A549 (cell line): ENCODE measurements around the gene GLIPR2. TPM values are rescaled to one million over a fixed set of nuclear protein-coding genes. Genes with fewer than 3 reads are reported as not detected.

Experiments used
- ATAC-seq, 2 experiments: fragments of 200-7000 bp in 1 of 2; fragments of >200 bp in 1 of 2; cut with Nextera tagmentation in 1 of 2; cut with Tn5 transposase in 1 of 2; 3 replicates each; pipeline versions ENCODE4 v1.8.0 to v1.9.1; 2018 to 2020; ENCODE audit warnings: mild to moderate bottlenecking in 1 of 2, moderate library complexity in 1 of 2
- CTCF ChIA-PET: fragments of 300-600 bp; sonication (Branson Sonifier 250); formaldehyde crosslinking; extraction: SDS; loops from one replicate; lab custom pipeline; 2021; ENCODE audit warnings: antibody characterized with exemption, inconsistent platforms; lab: Yijun Ruan, JAX
- POLR2A ChIA-PET: fragments of 350-600 bp; formaldehyde crosslinking; extraction: SDS; loops from one replicate; lab custom pipeline; 2021; ENCODE audit warnings: antibody characterized with exemption, inconsistent platforms; lab: Yijun Ruan, JAX
- DNase-seq, 2 experiments: peaks; one replicate each; pipeline versions ENCODE4 v3.0.0 to v3.0.0-alpha.2; 2011 to 2016; ENCODE audit warnings: low read depth in 1 of 2, low spot score in 1 of 2
- FAIRE-seq: peaks from 2 replicates; lab custom pipeline; 2011; peaks lifted over from hg19 to GRCh38; lab: Jason Lieb, UNC
- H3K27ac ChIP-seq, 2 experiments: fragments of >200 bp; sonication (Bioruptor Twin); formaldehyde crosslinking; 3 replicates each; pipeline ENCODE4 v1.5.1; 2016 to 2017
- H3K4me1 ChIP-seq: fragments of >200 bp; sonication (Bioruptor Twin); formaldehyde crosslinking; 3 replicates; pipeline ENCODE4 v1.6.1; 2016
- H3K4me2 ChIP-seq: fragments of >200 bp; sonication (Bioruptor Twin); formaldehyde crosslinking; 3 replicates; pipeline ENCODE4 v1.6.1; 2016
- H3K4me3 ChIP-seq: fragments of >200 bp; sonication (Bioruptor Twin); formaldehyde crosslinking; 3 replicates; pipeline ENCODE4 v1.5.1; 2016
- H3K9me3 ChIP-seq: fragments of >200 bp; sonication (Bioruptor Twin); formaldehyde crosslinking; 3 replicates; pipeline ENCODE4 v1.6.1; 2016
- BHLHE40 ChIP-seq: IDR thresholded peaks from 2 replicates; pipeline ENCODE4 v1.6.1; 2012; ENCODE audit warnings: low read depth, low read length, inconsistent platforms
- CBX8 ChIP-seq: fragments of 200-600 bp; sonication (generic); IDR thresholded peaks from 2 replicates; pipeline ENCODE4 v1.6.1; 2016
- CEBPB ChIP-seq, 2 experiments: fragments of >200 bp in 1 of 2; sonication (Bioruptor Twin) in 1 of 2; formaldehyde crosslinking in 1 of 2; IDR thresholded peaks; 2 replicates each; pipeline ENCODE4 v1.6.1; 2012 to 2016
- CHD2 ChIP-seq: fragments of 150-350 bp; IDR thresholded peaks from 2 replicates; pipeline ENCODE4 v1.6.1; 2014; ENCODE audit warnings: low read length; ENCODE audit not compliant: partially characterized antibody
- FOSB ChIP-seq: fragments of 250-450 bp; sonication (Bioruptor Pico); IDR thresholded peaks from 2 replicates; pipeline ENCODE4 v1.5.0; 2020; ENCODE audit warnings: mild to moderate bottlenecking, moderate library complexity
- HDAC2 ChIP-seq: fragments of 200-600 bp; sonication (generic); IDR thresholded peaks from 2 replicates; pipeline ENCODE4 v1.6.1; 2016
- HOXA7 ChIP-seq: fragments of 250-450 bp; sonication (Bioruptor Pico); IDR thresholded peaks from 2 replicates; pipeline ENCODE4 v1.5.0; 2020; ENCODE audit warnings: mild to moderate bottlenecking, moderate library complexity
- HOXB13 ChIP-seq: fragments of 250-450 bp; sonication (Bioruptor Pico); IDR thresholded peaks from 2 replicates; pipeline ENCODE4 v1.5.0; 2020; ENCODE audit warnings: low read depth, mild to moderate bottlenecking, moderate library complexity
- KDM1A ChIP-seq: fragments of 200-600 bp; sonication (generic); IDR thresholded peaks from 2 replicates; pipeline ENCODE4 v1.6.1; 2016; ENCODE audit warnings: low read depth, mild to moderate bottlenecking
- MAZ ChIP-seq: fragments of 150-350 bp; IDR thresholded peaks from 2 replicates; pipeline ENCODE4 v1.6.1; 2014; ENCODE audit warnings: antibody characterized with exemption, low read depth, low read length, borderline replicate concordance
- MYC ChIP-seq: IDR thresholded peaks from 2 replicates; pipeline ENCODE4 v1.6.1; 2012; ENCODE audit warnings: mild to moderate bottlenecking, inconsistent platforms, low read length, improper control_type of control experiment, borderline replicate concordance
- NFE2L2 ChIP-seq: fragments of 150-350 bp; conservative IDR thresholded peaks from 2 replicates; pipeline ENCODE4 v1.6.1; 2014; ENCODE audit warnings: low read length
- NR3C1 ChIP-seq: fragments of >200 bp; sonication (Bioruptor Twin); formaldehyde crosslinking; IDR thresholded peaks from 3 replicates; pipeline ENCODE4 v1.6.1; 2017
- POLR2A ChIP-seq: IDR thresholded peaks from 2 replicates; pipeline ENCODE4 v1.6.1; 2012; ENCODE audit warnings: mild to moderate bottlenecking, low read length
- POLR2AphosphoS2 ChIP-seq: conservative IDR thresholded peaks from 2 replicates; pipeline ENCODE4 v1.6.1; 2012; ENCODE audit warnings: low read length, improper control_type of control experiment, inconsistent platforms
- RARB ChIP-seq: fragments of 250-450 bp; sonication (Bioruptor Pico); IDR thresholded peaks from 2 replicates; pipeline ENCODE4 v1.8.0; 2021; ENCODE audit warnings: mild to moderate bottlenecking, moderate library complexity
- RCOR1 ChIP-seq: fragments of 150-350 bp; IDR thresholded peaks from 2 replicates; pipeline ENCODE4 v1.6.1; 2014; ENCODE audit warnings: antibody characterized with exemption, low read length, low read depth
- RFX5 ChIP-seq: fragments of 450-650 bp; IDR thresholded peaks from 2 replicates; pipeline ENCODE4 v1.7.1; 2014; ENCODE audit warnings: antibody characterized with exemption, mild to moderate bottlenecking, moderate library complexity
- SREBF2 ChIP-seq: fragments of 450-650 bp; IDR thresholded peaks from 2 replicates; pipeline ENCODE4 v1.6.1; 2014; ENCODE audit warnings: mild to moderate bottlenecking, moderate library complexity
- TFCP2L1 ChIP-seq: fragments of 250-450 bp; sonication (Bioruptor Pico); IDR thresholded peaks from 2 replicates; pipeline ENCODE4 v1.5.0; 2021; ENCODE audit warnings: mild to moderate bottlenecking
- TP53 ChIP-seq: fragments of 250-450 bp; sonication (Bioruptor Pico); IDR thresholded peaks from 2 replicates; pipeline ENCODE4 v1.5.0; 2021; ENCODE audit warnings: mild to moderate bottlenecking, moderate library complexity
- ZC3H11A ChIP-seq: fragments of 450-650 bp; IDR thresholded peaks from 2 replicates; pipeline ENCODE4 v1.6.1; 2014; ENCODE audit warnings: antibody characterized with exemption, mild to moderate bottlenecking
- ZNF302 ChIP-seq: fragments of 250-450 bp; sonication (Bioruptor Pico); IDR thresholded peaks from 2 replicates; pipeline ENCODE4 v1.9.0; 2021; ENCODE audit warnings: inconsistent platforms, mild to moderate bottlenecking, moderate library complexity
- ZSCAN20 ChIP-seq: fragments of 250-450 bp; sonication (Bioruptor Pico); IDR thresholded peaks from 2 replicates; pipeline ENCODE4 v1.8.0; 2022; ENCODE audit warnings: mild to moderate bottlenecking, moderate library complexity
- WGBS: methylation state at CpG from one replicate; pipeline ENCODE4 v1.1.6; 2017; ENCODE audit errors: missing lambda C conversion rate; 5-methylcytosine and 5-hydroxymethylcytosine counted together
- polyA plus RNA-seq, 4 experiments: library from polyadenylated mRNA; depleted of rRNA in 3 of 4; stranded (reverse); fragments of >200 nt; fragmentation: RNase III in 1 of 4; extraction: RNeasy Plus Mini Kit Qiagen cat#74134 plus additional on column Dnase treatment in 1 of 4; gene quantifications; 2 replicates in 3 of 4; 3 replicates in 1 of 4; pipeline ENCODE4 v1.2.3, GENCODE V29; 2011 to 2017
- TF ChIP-seq, protein P1 (sequence below): fragments of 450-650 bp; IDR thresholded peaks from 2 replicates; pipeline ENCODE4 v1.6.1; 2014; ENCODE audit warnings: antibody characterized with exemption
- TF ChIP-seq, protein P2 (sequence below): IDR thresholded peaks from 2 replicates; pipeline ENCODE4 v1.6.1; 2012
- TF ChIP-seq, protein P3 (sequence below): fragments of >200 bp; sonication (Bioruptor Twin); formaldehyde crosslinking; IDR thresholded peaks from 3 replicates; pipeline ENCODE4 v1.5.1; 2016

GLIPR2 gene
- polyA plus RNA-seq, 2 of the 4 experiments (the other 2 are of a cell fraction): 9.0 to 16.0 TPM

DNA sequence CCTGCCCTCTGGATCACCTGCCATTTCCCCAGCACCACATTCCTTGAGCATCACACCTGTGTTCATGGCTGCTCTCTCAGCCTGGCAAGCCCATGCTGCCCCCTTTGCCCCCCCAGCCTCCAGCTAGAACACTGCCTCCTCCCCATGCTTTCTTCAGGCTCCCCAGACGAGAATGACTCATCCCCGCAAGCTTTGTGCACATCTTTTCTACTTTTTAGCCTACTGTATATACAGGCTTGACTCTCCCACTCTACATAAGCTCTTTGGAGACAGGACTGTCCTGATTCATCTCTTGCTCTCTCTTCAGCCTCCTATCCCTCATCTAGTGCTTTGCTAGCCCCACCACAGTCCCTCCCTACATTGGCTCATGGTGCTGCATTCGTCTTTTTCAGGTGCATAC lies 19.9 kb upstream of the GLIPR2 start:
- H3K4me1 ChIP-seq: no peaks in the 10 kb centered on the region
- ATAC-seq (no peak), DNase-seq (no peak), FAIRE-seq (no peak)
- TF ChIP-seq, protein P1, sequence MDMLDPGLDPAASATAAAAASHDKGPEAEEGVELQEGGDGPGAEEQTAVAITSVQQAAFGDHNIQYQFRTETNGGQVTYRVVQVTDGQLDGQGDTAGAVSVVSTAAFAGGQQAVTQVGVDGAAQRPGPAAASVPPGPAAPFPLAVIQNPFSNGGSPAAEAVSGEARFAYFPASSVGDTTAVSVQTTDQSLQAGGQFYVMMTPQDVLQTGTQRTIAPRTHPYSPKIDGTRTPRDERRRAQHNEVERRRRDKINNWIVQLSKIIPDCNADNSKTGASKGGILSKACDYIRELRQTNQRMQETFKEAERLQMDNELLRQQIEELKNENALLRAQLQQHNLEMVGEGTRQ: no peak
- TF ChIP-seq NR3C1 (no peak), ZNF302 (CRISPR knock-in tag) (no peak), CHD2 (no peak), CBX8 (no peak), BHLHE40 (no peak), HOXA7 (CRISPR knock-in tag) (no peak), RCOR1 (no peak)
- TF ChIP-seq, protein P2, sequence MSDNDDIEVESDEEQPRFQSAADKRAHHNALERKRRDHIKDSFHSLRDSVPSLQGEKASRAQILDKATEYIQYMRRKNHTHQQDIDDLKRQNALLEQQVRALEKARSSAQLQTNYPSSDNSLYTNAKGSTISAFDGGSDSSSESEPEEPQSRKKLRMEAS: no peak
- no peaks in the 10 kb centered on the region for H3K9me3 ChIP-seq
- no peak overlapping the region for H3K27ac ChIP-seq
- H3K4me2 ChIP-seq: no peak overlapping the region
- POLR2A ChIA-PET: no interaction called here
- WGBS: 85% methylated on average over 3 of the region's 3 CpGs
- H3K4me3 ChIP-seq: no peak overlapping the region
- CTCF ChIA-PET: interaction anchor here (1.4 to 22.4 kb wide), 6 partner anchors 8 to 162 kb away, joined by 3 to 321 read pairs (median 5); partner anchors contain the start of gene CCIN

DNA sequence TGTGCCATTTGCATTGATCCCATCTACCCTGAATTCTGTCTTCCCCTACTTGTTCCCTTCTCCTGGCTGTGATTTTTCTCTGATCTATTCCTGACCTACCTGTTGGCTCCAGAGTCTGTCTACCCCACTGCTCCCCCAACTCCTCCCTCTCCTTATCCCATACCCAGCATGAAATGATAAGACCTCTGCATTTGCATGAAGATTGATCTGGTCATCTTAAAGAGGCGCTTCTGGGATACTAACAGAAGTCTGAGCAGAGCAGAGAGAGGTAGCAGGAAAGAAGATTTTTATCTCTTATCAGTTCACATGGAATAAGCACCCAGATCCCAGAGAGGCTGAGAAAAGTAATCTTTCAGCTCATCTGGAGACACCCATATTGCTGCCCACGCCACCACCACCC lies 18.3 kb upstream of the GLIPR2 start:
- Histone ChIP-seq H3K9me3 (no peaks in the 10 kb centered on the region), H3K27ac (no peak overlapping the region), H3K4me2 (no peak overlapping the region), H3K4me1 (no peaks in the 10 kb centered on the region), H3K4me3 (no peak overlapping the region)
- ChIA-PET CTCF (interaction anchor here (1.3 to 22.4 kb wide), 4 partner anchors 8 to 94 kb away, joined by 5 to 321 read pairs (median 5); partner anchors contain the start of gene CCIN), POLR2A (no interaction called here)
- FAIRE-seq (no peak), ATAC-seq (no peak), DNase-seq (no peak)
- no peak for TF ChIP-seq NR3C1
- TF ChIP-seq FOSB: no peak
- no peak for TF ChIP-seq MYC
- 85% methylated on average over 2 of the region's 2 CpGs for WGBS

DNA sequence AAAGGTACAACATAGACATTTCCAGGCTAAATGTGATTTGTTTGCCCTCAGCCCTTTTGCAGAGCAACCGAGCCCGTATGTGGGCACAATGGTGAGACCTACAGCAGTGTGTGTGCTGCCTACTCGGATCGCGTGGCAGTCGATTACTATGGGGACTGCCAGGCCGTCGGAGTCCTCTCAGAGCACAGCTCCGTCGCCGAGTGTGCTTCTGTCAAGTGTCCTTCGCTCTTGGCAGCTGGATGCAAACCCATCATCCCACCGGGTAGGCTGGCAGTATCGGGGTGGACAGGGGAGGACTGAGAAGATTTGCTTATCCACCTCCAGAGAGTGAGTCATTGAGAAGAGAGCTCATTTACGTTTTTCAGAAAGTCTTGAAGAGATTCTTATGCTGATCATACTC lies 17.8 kb upstream of the GLIPR2 start:
- CTCF ChIA-PET: interaction anchor here (0.7 to 22.4 kb wide), 5 partner anchors 8 to 110 kb away, joined by 3 to 321 read pairs (median 5); partner anchors contain the start of gene CCIN
- WGBS: 86% methylated on average over 15 of the region's 15 CpGs

DNA sequence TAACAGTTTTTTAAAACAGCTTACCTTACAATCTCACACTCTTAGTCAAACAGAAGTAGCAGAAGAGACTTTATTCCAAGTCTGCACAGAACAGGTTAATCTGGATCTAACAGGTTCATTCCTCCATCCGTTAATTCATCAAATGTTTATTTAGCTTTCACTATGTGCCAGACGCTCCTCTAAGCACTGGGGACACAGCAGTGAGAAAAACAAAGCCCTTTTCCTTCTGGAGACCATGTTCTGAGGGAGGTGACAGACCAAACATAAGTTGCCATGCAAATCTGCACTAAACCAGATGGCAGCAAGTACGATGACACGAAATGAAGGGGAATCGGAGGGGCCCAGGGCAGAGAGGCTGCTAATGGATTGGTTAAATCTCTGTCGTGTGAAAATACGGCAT lies 17.1 kb upstream of the GLIPR2 start:
- FAIRE-seq (no peak), ATAC-seq (no peak), DNase-seq (no peak)
- no peaks in the 10 kb centered on the region for H3K9me3 ChIP-seq
- TF ChIP-seq FOSB: no peak
- TF ChIP-seq NFE2L2: no peak
- no peak overlapping the region for H3K4me3 ChIP-seq
- ChIA-PET POLR2A (no interaction called here), CTCF (interaction anchor here (0.7 to 22.4 kb wide), 5 partner anchors 9 to 111 kb away, joined by 3 to 321 read pairs (median 5); partner anchors contain the start of gene CCIN)
- 87% methylated on average over 7 of the region's 7 CpGs for WGBS
- H3K27ac ChIP-seq: no peak overlapping the region
- H3K4me2 ChIP-seq: no peak overlapping the region
- H3K4me1 ChIP-seq: no peaks in the 10 kb centered on the region

More for the DNA sequence above, 17.8 kb upstream of the GLIPR2 start:
- no peaks in the 10 kb centered on the region for H3K4me1 ChIP-seq
- FAIRE-seq (no peak), ATAC-seq (no peak), DNase-seq (no peak)
- POLR2A ChIA-PET: no interaction called here
- H3K4me2 ChIP-seq: no peak overlapping the region
- H3K9me3 ChIP-seq: no peaks in the 10 kb centered on the region
- no peak for TF ChIP-seq ZSCAN20
- TF ChIP-seq HOXB13 (CRISPR knock-in tag): no peak
- TF ChIP-seq RARB: no peak
- TF ChIP-seq POLR2A: no peak
- TF ChIP-seq CEBPB (IDR thresholded peaks at IDR 0.05): no peak
- TF ChIP-seq CBX8: no peak
- TF ChIP-seq SREBF2: no peak
- no peak overlapping the region for H3K27ac ChIP-seq
- no peak overlapping the region for H3K4me3 ChIP-seq

DNA sequence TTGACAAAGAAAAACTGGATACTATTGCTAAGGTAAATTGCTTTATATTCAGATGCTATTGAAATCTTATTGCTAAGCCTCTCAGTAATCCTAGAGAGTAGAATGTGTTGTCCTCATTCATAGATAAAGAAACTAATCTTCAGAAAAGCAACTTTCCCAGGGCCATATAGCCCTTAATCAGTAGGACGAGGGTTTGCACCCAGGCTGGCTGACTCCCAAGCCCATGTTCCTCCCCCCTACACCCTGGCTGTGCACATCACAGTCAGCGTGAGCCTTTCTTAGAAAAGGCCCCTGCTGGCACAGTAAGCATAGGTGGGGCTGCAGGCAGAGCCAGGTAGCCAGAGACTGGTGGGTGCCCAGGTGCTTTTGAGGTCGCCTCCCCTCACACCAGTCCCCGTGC lies 15.8 kb upstream of the GLIPR2 start:
- 82% methylated on average over 4 of the region's 4 CpGs for WGBS
- CTCF ChIA-PET: interaction anchor here (1.1 to 1.2 kb wide), 2 partner anchors 30 to 45 kb away, joined by 3 read pairs; no protein-coding TSS in a partner anchor

More for the DNA sequence above, 15.8 kb upstream of the GLIPR2 start:
- POLR2A ChIA-PET: no interaction called here
- no peak for ATAC-seq
- no peak overlapping the region for H3K27ac ChIP-seq
- H3K4me2 ChIP-seq: no peak overlapping the region
- TF ChIP-seq SREBF2 (no peak), TP53 (CRISPR knock-in tag) (no peak), POLR2AphosphoS2 (no peak), MAZ (no peak), CHD2 (no peak), ZC3H11A (no peak), RFX5 (no peak), TFCP2L1 (CRISPR knock-in tag) (no peak), NR3C1 (no peak), HDAC2 (no peak), KDM1A (no peak), CEBPB (IDR thresholded peaks at IDR 0.05) (no peak), MYC (no peak)
- TF ChIP-seq, protein P3, sequence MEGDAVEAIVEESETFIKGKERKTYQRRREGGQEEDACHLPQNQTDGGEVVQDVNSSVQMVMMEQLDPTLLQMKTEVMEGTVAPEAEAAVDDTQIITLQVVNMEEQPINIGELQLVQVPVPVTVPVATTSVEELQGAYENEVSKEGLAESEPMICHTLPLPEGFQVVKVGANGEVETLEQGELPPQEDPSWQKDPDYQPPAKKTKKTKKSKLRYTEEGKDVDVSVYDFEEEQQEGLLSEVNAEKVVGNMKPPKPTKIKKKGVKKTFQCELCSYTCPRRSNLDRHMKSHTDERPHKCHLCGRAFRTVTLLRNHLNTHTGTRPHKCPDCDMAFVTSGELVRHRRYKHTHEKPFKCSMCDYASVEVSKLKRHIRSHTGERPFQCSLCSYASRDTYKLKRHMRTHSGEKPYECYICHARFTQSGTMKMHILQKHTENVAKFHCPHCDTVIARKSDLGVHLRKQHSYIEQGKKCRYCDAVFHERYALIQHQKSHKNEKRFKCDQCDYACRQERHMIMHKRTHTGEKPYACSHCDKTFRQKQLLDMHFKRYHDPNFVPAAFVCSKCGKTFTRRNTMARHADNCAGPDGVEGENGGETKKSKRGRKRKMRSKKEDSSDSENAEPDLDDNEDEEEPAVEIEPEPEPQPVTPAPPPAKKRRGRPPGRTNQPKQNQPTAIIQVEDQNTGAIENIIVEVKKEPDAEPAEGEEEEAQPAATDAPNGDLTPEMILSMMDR: no peak
- no peak for FAIRE-seq
- no peaks in the 10 kb centered on the region for H3K4me1 ChIP-seq
- no peak overlapping the region for H3K4me3 ChIP-seq
- DNase-seq: no peak
- no peaks in the 10 kb centered on the region for H3K9me3 ChIP-seq
